Measurements from ENCODE around the gene HM13.

- TF ChIP-seq CTCF (IDR thresholded peaks at IDR 0.05) = no peak
- no peak for TF ChIP-seq POLR2A (IDR thresholded peaks at IDR 0.05)
- no peak for TF ChIP-seq EP300 (IDR thresholded peaks at IDR 0.05)
These were observed 35.9 kb downstream of the HM13 start for GRCh38 chr20:31550099-31550498.
